Endothelial cell of umbilical vein (primary cell): ENCODE measurements around the gene TLCD4. TPM values are rescaled to one million over a fixed set of nuclear protein-coding genes. Genes with fewer than 3 reads are reported as not detected.

Source experiments
- Bru-seq: library from RNA; stranded (reverse); fragments of 400-500 nt; gene quantifications from one replicate; lab custom pipeline; 2021; lab: Mats Ljungman, UMichigan
- BruChase-seq, 2 experiments: library from RNA; stranded (reverse); fragments of 400-500 nt; gene quantifications; one replicate each; lab custom pipeline; 2021; lab: Mats Ljungman, UMichigan
- BruUV-seq: library from RNA; stranded (reverse); fragments of 400-500 nt; replicated peaks from 2 replicates; lab custom pipeline; 2021; lab: Mats Ljungman, UMichigan
- CTCF ChIA-PET: fragments of 300-600, 350-600 bp; sonication (Branson Sonifier 250); formaldehyde crosslinking; loops from one replicate; lab custom pipeline; 2021; ENCODE audit warnings: antibody characterized with exemption, inconsistent platforms; lab: Charles Lee
- POLR2A ChIA-PET: fragments of 300-600, 350-600 bp; sonication (Branson Sonifier 250); formaldehyde crosslinking; loops from one replicate; lab custom pipeline; 2021; ENCODE audit warnings: antibody characterized with exemption, inconsistent platforms; lab: Charles Lee
- DNase-seq: peaks from one replicate; pipeline ENCODE4 v3.0.0-alpha.2; 2011; ENCODE audit warnings: low read depth, low spot score
- FAIRE-seq: peaks from 2 replicates; lab custom pipeline; 2011; peaks lifted over from hg19 to GRCh38; lab: Jason Lieb, UNC
- H2AFZ ChIP-seq: 2 replicates; pipeline ENCODE4 v1.6.0; 2012; ENCODE audit warnings: low read depth, low read length, control low read depth, inconsistent platforms
- H3K27ac ChIP-seq: 2 replicates; pipeline ENCODE4 v1.5.1; 2011; ENCODE audit warnings: low read depth, mild to moderate bottlenecking, control low read depth, low read length, moderate library complexity; ENCODE audit not compliant: insufficient read depth
- H3K27me3 ChIP-seq, 2 experiments: 2 replicates each; pipeline versions ENCODE4 v1.6.0 to v1.6.1; 2011; ENCODE audit warnings: low read length in 2 of 2, mixed read lengths in 1 of 2; ENCODE audit not compliant: control insufficient read depth in 2 of 2, insufficient read depth in 2 of 2
- H3K36me3 ChIP-seq, 2 experiments: 2 replicates in 1 of 2; 3 replicates in 1 of 2; pipeline ENCODE4 v1.5.1; 2011; ENCODE audit warnings: low read length in 2 of 2, mild to moderate bottlenecking in 1 of 2, moderate library complexity in 1 of 2; ENCODE audit not compliant: control insufficient read depth in 2 of 2, insufficient read depth in 2 of 2; ENCODE audit errors: extremely low read depth in 1 of 2
- H3K4me1 ChIP-seq: 3 replicates; pipeline ENCODE4 v1.5.1; 2011; ENCODE audit warnings: mild to moderate bottlenecking, low read length; ENCODE audit not compliant: control insufficient read depth, insufficient read depth; ENCODE audit errors: extremely low read depth
- H3K4me2 ChIP-seq: 2 replicates; pipeline ENCODE4 v1.6.1; 2011; ENCODE audit warnings: low read length, control low read depth, mixed read lengths; ENCODE audit not compliant: insufficient read depth
- H3K4me3 ChIP-seq, 3 experiments: fragments of 200-600 bp in 1 of 3; sonication (generic), shearing (Covaris generic) in 1 of 3; replicated peaks in 1 of 3; 2 replicates each; pipeline ENCODE4 v1.5.1; 2011 to 2016; ENCODE audit warnings: control low read depth in 3 of 3, low read length in 3 of 3, mild to moderate bottlenecking in 2 of 3, inconsistent platforms in 1 of 3, low read depth in 1 of 3, moderate library complexity in 1 of 3; ENCODE audit not compliant: insufficient read depth in 1 of 3
- H3K79me2 ChIP-seq: 2 replicates; pipeline ENCODE4 v1.6.0; 2012; ENCODE audit warnings: low read length, inconsistent platforms; ENCODE audit not compliant: control insufficient read depth, insufficient read depth
- H3K9ac ChIP-seq: replicated peaks from 2 replicates; pipeline ENCODE3; 2011; ENCODE audit warnings: low read length, control low read depth; ENCODE audit not compliant: insufficient read depth; ENCODE audit errors: extremely low read depth
- H3K9me1 ChIP-seq: replicated peaks from 3 replicates; pipeline ENCODE4 v1.6.0; 2011; ENCODE audit warnings: mild to moderate bottlenecking, low read length; ENCODE audit not compliant: control insufficient read depth, insufficient read depth; ENCODE audit errors: extremely low read depth
- H3K9me3 ChIP-seq: replicated peaks from 2 replicates; pipeline ENCODE4 v1.5.1; 2012; ENCODE audit warnings: low read length, inconsistent platforms; ENCODE audit not compliant: control insufficient read depth, insufficient read depth
- H4K20me1 ChIP-seq: replicated peaks from 2 replicates; pipeline ENCODE3; 2011; ENCODE audit warnings: mild to moderate bottlenecking, low read length; ENCODE audit not compliant: control insufficient read depth, insufficient read depth; ENCODE audit errors: extremely low read depth
- EZH2 ChIP-seq: IDR thresholded peaks from 2 replicates; pipeline ENCODE4 v1.6.1; 2012; ENCODE audit warnings: borderline replicate concordance, low read depth, mild to moderate bottlenecking, moderate library complexity, low read length, inconsistent platforms; ENCODE audit not compliant: severe bottlenecking
- MYC ChIP-seq: IDR thresholded peaks from one replicate; pipeline ENCODE4 v1.6.1; 2011; ENCODE audit warnings: mild to moderate bottlenecking, low read depth, low read length
- dilution Hi-C: fragments of 300-500 bp; cut with MboI; formaldehyde crosslinking; loops from one replicate; pipeline ENCODE4 v1.15.0; 2019; ENCODE audit warnings: low sequenced_read_pairs; ENCODE audit not compliant: extremely low pct_ligation_motif_present
- intact Hi-C: fragments of 100-400 bp; cut with micrococcal nuclease; formaldehyde crosslinking; loops from one replicate; pipeline ENCODE4 v1.10.0; 2022
- long read RNA-seq: library from polyadenylated mRNA; stranded (forward); transcript quantifications from one replicate; pipeline ENCODE4 v2.0.0, GENCODE V29; 2021
- polyA minus RNA-seq, 3 experiments: library from RNA; depleted of rRNA, polyadenylated mRNA; stranded (reverse); fragments of >200 nt; gene quantifications; 1 replicate in 1 of 3; 2 replicates in 2 of 3; pipeline ENCODE4 v1.2.3, GENCODE V29; 2011
- polyA plus RNA-seq, 4 experiments: library from polyadenylated mRNA; depleted of rRNA in 3 of 4; stranded (reverse) in 3 of 4; unstranded in 1 of 4; fragments of >200 nt; gene quantifications; 2 replicates each; pipeline versions ENCODE4 v1.2.1 to v1.2.3, GENCODE V29; 2011 to 2012; ENCODE audit warnings: missing spikeins in 1 of 4
- total RNA-seq: library from RNA; stranded (reverse); gene quantifications from 2 replicates; pipeline ENCODE4 v1.2.3, GENCODE V29; 2021

TLCD4 gene, protein sequence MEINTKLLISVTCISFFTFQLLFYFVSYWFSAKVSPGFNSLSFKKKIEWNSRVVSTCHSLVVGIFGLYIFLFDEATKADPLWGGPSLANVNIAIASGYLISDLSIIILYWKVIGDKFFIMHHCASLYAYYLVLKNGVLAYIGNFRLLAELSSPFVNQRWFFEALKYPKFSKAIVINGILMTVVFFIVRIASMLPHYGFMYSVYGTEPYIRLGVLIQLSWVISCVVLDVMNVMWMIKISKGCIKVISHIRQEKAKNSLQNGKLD
- total RNA-seq, result 0.07 and 0.51 TPM in 2 replicates
- polyA plus RNA-seq, result 0.05 and 0.11 TPM in 2 replicates
- polyA plus RNA-seq (2011; cell fraction: cytosol; rRNA removed), result 0.06 TPM in 2 replicates
- polyA plus RNA-seq (2011; cell fraction: nucleus; rRNA removed), result 0.11 and 0.15 TPM in 2 replicates
- 0.03 TPM in 1 of 2 replicates, not detected in the other for polyA plus RNA-seq (2012)
- polyA minus RNA-seq, result 0.13 and 0.34 TPM in 2 replicates
- polyA minus RNA-seq (2011; cell fraction: cytosol; rRNA and poly(A)+ RNA removed), result 6.0 TPM
- polyA minus RNA-seq (2011; cell fraction: nucleus; rRNA and poly(A)+ RNA removed), result 0.14 and 0.96 TPM in 2 replicates
- percentile 30 among the genes with signal in this experiment for Bru-seq, nascent RNA
- percentile 20 among the genes with signal in this experiment for BruChase-seq, experiment 1, labeled RNA remaining after a 6-hour chase
- BruChase-seq, experiment 2, labeled RNA remaining after a 2-hour chase, result percentile 21 among the genes with signal in this experiment
- long read RNA-seq, full-length matches to known transcripts, result 1 of 1 reads
- long read RNA-seq, partial matches to known transcripts, result 0 of 1 reads
- long read RNA-seq, other reads (novel, unspliced or antisense), result 0 of 1 reads

DNA sequence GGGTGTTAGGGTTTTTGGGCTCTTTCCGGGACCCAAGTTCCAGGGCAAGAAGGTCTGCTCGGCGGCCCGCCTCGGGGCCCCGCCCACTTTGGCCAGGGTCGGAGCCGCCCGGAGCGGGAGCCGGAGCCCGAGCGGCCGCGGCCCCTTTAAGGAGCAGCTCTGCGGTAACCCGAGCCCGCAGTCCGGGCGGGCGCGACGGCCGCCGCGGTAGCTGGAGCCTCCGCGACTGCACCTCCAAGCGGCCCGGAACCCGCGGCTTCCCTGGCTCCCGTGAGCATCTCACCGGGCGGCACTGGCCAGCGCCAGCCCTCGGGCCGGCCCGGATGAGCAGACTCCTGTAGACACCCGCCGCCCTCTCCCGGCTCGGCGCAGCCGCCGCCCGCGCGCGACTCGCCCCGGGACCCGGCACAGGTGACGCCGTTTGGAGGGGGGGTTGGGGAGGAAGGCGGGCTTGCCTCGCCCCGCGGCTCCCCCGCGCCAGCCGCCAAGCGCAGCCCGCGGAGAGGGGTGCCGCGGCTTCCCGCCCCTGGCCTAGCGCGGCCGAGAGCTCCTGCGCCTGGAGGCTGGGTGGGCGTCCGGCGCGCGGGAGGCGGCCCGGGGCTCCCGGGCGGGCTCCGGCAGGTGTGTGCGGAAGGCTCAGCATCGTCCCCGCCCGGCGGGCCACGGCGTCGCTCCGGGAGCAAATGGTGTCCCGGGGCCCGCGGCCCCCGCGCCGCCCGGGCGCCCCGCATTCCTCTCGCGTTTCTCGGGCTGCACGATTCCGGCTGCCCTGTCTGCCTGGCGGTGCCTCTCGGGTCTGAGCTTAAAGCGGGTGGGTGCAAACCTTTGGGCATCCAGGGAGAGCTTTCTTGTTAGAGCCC is at the start of gene TLCD4:
TLCD4 (plus strand) TSS at position 149 of the 860 bp plus-strand sequence. CDS start 26,547 bp downstream, outside the sequence.
- TF ChIP-seq MYC (no peak), EZH2 (peak; percentile 90)
- Histone ChIP-seq H4K20me1 (no peaks in the 10 kb centered on the region), H3K4me2 (peak within 1 kb of the TSS; percentile 65), H3K9me3 (no peaks in the 10 kb centered on the region), H3K27ac (no peak within 1 kb of the TSS), H3K4me1 (no peaks in the 10 kb centered on the region), H3K79me2 (no peaks in the 10 kb centered on the region), H3K9me1 (no peaks in the 10 kb centered on the region), H2AFZ (peak within 1 kb of the TSS; percentile 36), H3K4me3 (peak within 1 kb of the TSS; percentile 4 to 57 (median 38)), H3K36me3 (no peaks in the 10 kb centered on the region), H3K9ac (no peak within 1 kb of the TSS), H3K27me3 (peaks cover 26 to 32% of the 10 kb centered on the region in 2 experiments)
- ChIA-PET POLR2A (no interaction called here), CTCF (interaction anchor here (0.8 to 3.8 kb wide), 12 partner anchors 8 to 636 kb away, joined by 3 to 30 read pairs (median 4); partner anchors contain the start of genes ALG14 and RWDD3)
- DNase-seq (no peak), FAIRE-seq (peak; percentile 12)
- dilution Hi-C loops (no loop called here), intact Hi-C loops (loop anchor here (1.0 to 10.0 kb wide), 3 partner anchors 30 to 117 kb away; partner anchors contain the start of genes ALG14 and RWDD3)
- no TSS peak for BruUV-seq
